Common myeloid progenitor, CD34-positive (primary cell): ENCODE results near the gene SP6.

Experiments
- CTCF ChIA-PET: fragments of 350-600 bp; sonication (Branson Sonifier 250); formaldehyde crosslinking; loops from one replicate; lab custom pipeline; 2021; ENCODE audit warnings: antibody characterized with exemption; lab: Charles Lee
- POLR2A ChIA-PET: fragments of 350-600 bp; sonication (Branson Sonifier 250); formaldehyde crosslinking; loops from one replicate; lab custom pipeline; 2021; ENCODE audit warnings: antibody characterized with exemption; lab: Charles Lee
- DNase-seq, 3 donors: peaks; one replicate each; pipeline versions ENCODE4 v3.0.0 to v3.0.0-alpha.2; 2013
- H3K27ac ChIP-seq, 2 experiments: 1 replicate in 1 of 2; 2 replicates in 1 of 2; pipeline ENCODE4 v1.7.0; 2013; ENCODE audit warnings: inconsistent platforms in 2 of 2, low read length in 2 of 2, mild to moderate bottlenecking in 2 of 2, low read depth in 1 of 2, moderate library complexity in 1 of 2; ENCODE audit not compliant: severe bottlenecking in 2 of 2, insufficient read depth in 1 of 2, poor library complexity in 1 of 2
- H3K27me3 ChIP-seq, 5 experiments: replicated peaks in 2 of 5; 1 replicate in 3 of 5; 2 replicates in 2 of 5; pipeline versions ENCODE4 v1.6.1 to v1.7.0; 2013; ENCODE audit warnings: low read length in 4 of 5, mild to moderate bottlenecking in 2 of 5, moderate library complexity in 2 of 5, inconsistent platforms in 1 of 5; ENCODE audit not compliant: insufficient read depth in 5 of 5, control insufficient read depth in 4 of 5
- H3K36me3 ChIP-seq, 4 experiments: 1 replicate in 2 of 4; 2 replicates in 2 of 4; pipeline versions ENCODE4 v1.6.1 to v1.7.0; 2013; ENCODE audit warnings: low read length in 3 of 4, control low read depth in 1 of 4, mild to moderate bottlenecking in 1 of 4; ENCODE audit not compliant: control insufficient read depth in 4 of 4, insufficient read depth in 4 of 4
- H3K4me1 ChIP-seq, 4 experiments: 1 replicate in 3 of 4; 2 replicates in 1 of 4; pipeline versions ENCODE4 v1.6.1 to v1.7.1; 2013; ENCODE audit warnings: low read length in 3 of 4, mild to moderate bottlenecking in 3 of 4, control low read depth in 1 of 4, inconsistent platforms in 1 of 4, moderate library complexity in 1 of 4; ENCODE audit not compliant: control insufficient read depth in 4 of 4, insufficient read depth in 4 of 4; ENCODE audit errors: control extremely low read depth in 1 of 4
- H3K4me3 ChIP-seq, 7 experiments: 1 replicate in 4 of 7; 2 replicates in 3 of 7; pipeline versions ENCODE4 v1.5.1 to v1.7.0; 2013; ENCODE audit warnings: mild to moderate bottlenecking in 7 of 7, low read length in 6 of 7, moderate library complexity in 6 of 7, inconsistent platforms in 2 of 7, low read depth in 2 of 7, control low read depth in 1 of 7; ENCODE audit not compliant: insufficient read depth in 4 of 7, control insufficient read depth in 1 of 7; ENCODE audit errors: extremely low read depth in 1 of 7
- H3K9me3 ChIP-seq, 5 experiments: 1 replicate in 4 of 5; 2 replicates in 1 of 5; pipeline versions ENCODE4 v1.6.1 to v1.7.1; 2013; ENCODE audit warnings: low read length in 4 of 5, mild to moderate bottlenecking in 2 of 5, inconsistent platforms in 1 of 5, low read depth in 1 of 5, moderate library complexity in 1 of 5; ENCODE audit not compliant: control insufficient read depth in 4 of 5, insufficient read depth in 2 of 5; ENCODE audit errors: control extremely low read depth in 1 of 5
- WGBS: methylation state at CpG from one replicate; pipeline ENCODE4 v1.1.5; 2013; ENCODE audit not compliant: insufficient coverage; 5-methylcytosine and 5-hydroxymethylcytosine counted together

Gene SP6

GRCh38 chr17:47856830-47857229, 5.9 kb upstream of the SP6 start:
- peaks cover 7 to 41% (median 33%) of the 10 kb centered on the region in 5 experiments for H3K27me3 ChIP-seq
- H3K4me1 ChIP-seq, result peaks cover 0 to 18% (median 13%) of the 10 kb centered on the region in 4 experiments
- H3K9me3 ChIP-seq, result no peaks in the 10 kb centered on the region
- H3K27ac ChIP-seq, result no peak overlapping the region
- CTCF ChIA-PET, result interaction anchor here (0.7 to 22.9 kb wide), 7 partner anchors 9 to 36 kb away, joined by 3 to 575 read pairs (median 5); partner anchors contain the start of genes SCRN2 and SP2
- POLR2A ChIA-PET, result no interaction called here
- DNase-seq, result no peak
- H3K36me3 ChIP-seq, result no peaks in the 10 kb centered on the region
- no peak overlapping the region for H3K4me3 ChIP-seq

GRCh38 chr17:47855737-47856136, 4.8 kb upstream of the SP6 start:
- no peak for DNase-seq
- CTCF ChIA-PET, result interaction anchor here (1.0 to 22.9 kb wide), 7 partner anchors 8 to 93 kb away, joined by 3 to 575 read pairs (median 5); partner anchors contain the start of gene SP2
- Histone ChIP-seq H3K27me3 (peaks cover 7 to 51% (median 39%) of the 10 kb centered on the region in 5 experiments), H3K36me3 (no peaks in the 10 kb centered on the region), H3K4me3 (no peak overlapping the region), H3K9me3 (no peaks in the 10 kb centered on the region), H3K27ac (no peak overlapping the region), H3K4me1 (peaks cover 0 to 25% (median 20%) of the 10 kb centered on the region in 4 experiments)
- 69% methylated on average over 2 of the region's 3 CpGs for WGBS
- POLR2A ChIA-PET, result no interaction called here

GRCh38 chr17:47853616-47854015, 2.7 kb upstream of the SP6 start:
- no peak for DNase-seq
- H3K27me3 ChIP-seq, result peaks cover 7 to 72% (median 44%) of the 10 kb centered on the region in 5 experiments
- H3K9me3 ChIP-seq, result no peaks in the 10 kb centered on the region
- H3K4me3 ChIP-seq, result no peak overlapping the region
- WGBS, result 40% methylated on average over 4 of the region's 5 CpGs
- ChIA-PET POLR2A (no interaction called here), CTCF (interaction anchor here (0.9 to 22.9 kb wide), 2 partner anchors 10 to 35 kb away, joined by 3 to 575 read pairs; partner anchors contain the start of gene SP2)
- peaks cover 0 to 31% (median 22%) of the 10 kb centered on the region in 4 experiments for H3K4me1 ChIP-seq
- H3K27ac ChIP-seq, result no peak overlapping the region
- no peaks in the 10 kb centered on the region for H3K36me3 ChIP-seq

- Histone ChIP-seq H3K27ac (no peak overlapping the region), H3K27me3 (peaks cover 7 to 85% (median 46%) of the 10 kb centered on the region in 5 experiments), H3K9me3 (no peaks in the 10 kb centered on the region), H3K4me1 (peaks cover 0 to 27% (median 24%) of the 10 kb centered on the region in 4 experiments), H3K4me3 (peak overlapping the region in 1 of 7 experiments; percentile 34), H3K36me3 (no peaks in the 10 kb centered on the region)
- POLR2A ChIA-PET, result no interaction called here
- 34% methylated on average over 31 of the region's 32 CpGs for WGBS
- DNase-seq, result peak in 2 of 3 donors; percentile 53 to 57
- CTCF ChIA-PET, result interaction anchor here (3.5 to 22.9 kb wide), 2 partner anchors 12 to 36 kb away, joined by 13 to 575 read pairs; partner anchors contain the start of genes SCRN2 and SP2
These were observed 1.4 kb upstream of the SP6 start for GRCh38 chr17:47852113-47852949.

- Histone ChIP-seq H3K4me3 (no peak overlapping the region), H3K27me3 (peaks cover 7 to 91% (median 46%) of the 10 kb centered on the region in 5 experiments), H3K9me3 (no peaks in the 10 kb centered on the region), H3K27ac (no peak overlapping the region), H3K4me1 (peaks cover 0 to 32% (median 28%) of the 10 kb centered on the region in 4 experiments), H3K36me3 (no peaks in the 10 kb centered on the region)
- 31% methylated on average over 10 of the region's 11 CpGs for WGBS
- ChIA-PET CTCF (interaction anchor here (3.5 to 22.9 kb wide), 2 partner anchors 11 to 37 kb away, joined by 13 to 575 read pairs; partner anchors contain the start of genes SCRN2 and SP2), POLR2A (no interaction called here)
- DNase-seq, result no peak
These were observed 775 bp upstream of the SP6 start for GRCh38 chr17:47851764-47852112.

GRCh38 chr17:47850373-47850691, 631 bp downstream of the SP6 start:
- Histone ChIP-seq H3K4me3 (peak overlapping the region in 1 of 7 experiments; percentile 11), H3K4me1 (peaks cover 0 to 35% (median 29%) of the 10 kb centered on the region in 4 experiments), H3K27ac (no peak overlapping the region), H3K36me3 (no peaks in the 10 kb centered on the region), H3K9me3 (no peaks in the 10 kb centered on the region), H3K27me3 (peaks cover 12 to 98% (median 54%) of the 10 kb centered on the region in 5 experiments)
- ChIA-PET POLR2A (no interaction called here), CTCF (interaction anchor here (1.0 to 22.9 kb wide), 9 partner anchors 9 to 126 kb away, joined by 3 to 575 read pairs (median 8); partner anchors contain the start of genes SCRN2 and SP2)
- no peak for DNase-seq
- 64% methylated on average over 9 of the region's 9 CpGs for WGBS

- H3K4me3 ChIP-seq, result no peak overlapping the region
These were observed 2.8 kb downstream of the SP6 start for GRCh38 chr17:47848198-47848513.

More at GRCh38 chr17:47848198-47848513, 2.8 kb downstream of the SP6 start:
- no peaks in the 10 kb centered on the region for H3K9me3 ChIP-seq
- H3K27ac ChIP-seq, result no peak overlapping the region
- WGBS, result 48% methylated on average over 15 of the region's 23 CpGs
- CTCF ChIA-PET, result interaction anchor here (1.0 to 22.9 kb wide), 13 partner anchors 9 to 170 kb away, joined by 3 to 575 read pairs (median 4); partner anchors contain the start of genes LRRC46, MRPL10, OSBPL7 and SP2
- peaks cover 12 to 86% (median 48%) of the 10 kb centered on the region in 5 experiments for H3K27me3 ChIP-seq
- DNase-seq, result no peak
- peaks cover 0 to 35% (median 31%) of the 10 kb centered on the region in 4 experiments for H3K4me1 ChIP-seq
- POLR2A ChIA-PET, result no interaction called here
- H3K36me3 ChIP-seq, result no peaks in the 10 kb centered on the region
